GM12878 (cell line): ENCODE data around the gene TRA2B. TPM values are rescaled to one million over a fixed set of nuclear protein-coding genes. Genes with fewer than 3 reads are reported as not detected.

Source experiments
- ATAC-seq: fragments of 200-7000 bp; cut with Tn5 transposase; 3 replicates; pipeline ENCODE4 v1.9.1; 2020; ENCODE audit warnings: mild to moderate bottlenecking, moderate library complexity
- BruUV-seq: library from RNA; stranded (reverse); fragments of 400-500 nt; replicated peaks from 2 replicates; lab custom pipeline; 2021; lab: Mats Ljungman, UMichigan
- CTCF ChIA-PET: fragments of 300-600 bp; sonication (Branson Sonifier 250); formaldehyde crosslinking; extraction: SDS; loops from one replicate; lab custom pipeline; 2021; ENCODE audit warnings: inconsistent platforms; lab: Yijun Ruan, JAX
- POLR2A ChIA-PET: fragments of 350-600 bp; formaldehyde crosslinking; extraction: SDS; loops from one replicate; lab custom pipeline; 2021; ENCODE audit warnings: inconsistent platforms; lab: Charles Lee
- RAD21 ChIA-PET: fragments of 300-600 bp; sonication (Branson Sonifier 250); formaldehyde crosslinking; loops from one replicate; lab custom pipeline; 2023; ENCODE audit warnings: antibody characterized with exemption; ENCODE audit not compliant: unreplicated experiment; lab: Charles Lee
- SMC1A ChIA-PET: fragments of 300-600 bp; sonication (Branson Sonifier 250); formaldehyde crosslinking; loops from one replicate; lab custom pipeline; 2023; ENCODE audit not compliant: unreplicated experiment, uncharacterized antibody; lab: Charles Lee
- DNase-seq: peaks from one replicate; pipeline ENCODE4 v3.0.0-alpha.2; 2011; ENCODE audit warnings: low read depth, low spot score
- FAIRE-seq: peaks from 3 replicates; lab custom pipeline; 2011; peaks lifted over from hg19 to GRCh38; lab: Jason Lieb, UNC
- H2AFZ ChIP-seq: 2 replicates; pipeline ENCODE4 v1.6.0; 2011; ENCODE audit warnings: low read depth, low read length, control low read depth; ENCODE audit not compliant: control insufficient read depth
- H3K27ac ChIP-seq: 2 replicates; pipeline ENCODE4 v1.5.1; 2011; ENCODE audit warnings: control low read depth; ENCODE audit not compliant: control insufficient read depth, insufficient read depth
- H3K27me3 ChIP-seq, 2 experiments: replicated peaks in 1 of 2; 2 replicates each; pipeline versions ENCODE4 v1.6.0 to v1.6.1; 2011; ENCODE audit warnings: low read length in 1 of 2; ENCODE audit not compliant: control insufficient read depth in 2 of 2, insufficient read depth in 2 of 2
- H3K36me3 ChIP-seq, 2 experiments: 2 replicates each; pipeline ENCODE4 v1.5.1; 2011; ENCODE audit warnings: low read length in 1 of 2; ENCODE audit not compliant: control insufficient read depth in 2 of 2, insufficient read depth in 2 of 2
- H3K4me1 ChIP-seq: 2 replicates; pipeline ENCODE4 v1.6.1; 2011; ENCODE audit warnings: mild to moderate bottlenecking, low read length, moderate library complexity, mixed read lengths; ENCODE audit not compliant: control insufficient read depth, insufficient read depth
- H3K4me2 ChIP-seq: 2 replicates; pipeline ENCODE4 v1.6.0; 2011; ENCODE audit warnings: control low read depth; ENCODE audit not compliant: control insufficient read depth, insufficient read depth
- H3K4me3 ChIP-seq: fragments of 200-600 bp; sonication (generic); 2 replicates; pipeline ENCODE4 v1.5.1; 2016
- H3K79me2 ChIP-seq: 2 replicates; pipeline ENCODE4 v1.6.0; 2011; ENCODE audit warnings: low read length; ENCODE audit not compliant: control insufficient read depth, insufficient read depth
- H3K9ac ChIP-seq: 2 replicates; pipeline ENCODE4 v1.8.0; 2011; ENCODE audit warnings: low read length, control low read depth, mixed read lengths; ENCODE audit not compliant: control insufficient read depth, insufficient read depth
- H3K9me3 ChIP-seq: replicated peaks from 3 replicates; pipeline ENCODE4 v1.5.1; 2011; ENCODE audit warnings: mild to moderate bottlenecking, low read length; ENCODE audit not compliant: control insufficient read depth, insufficient read depth
- H4K20me1 ChIP-seq: 2 replicates; pipeline ENCODE4 v1.6.0; 2011; ENCODE audit not compliant: control insufficient read depth, insufficient read depth
- CEBPB ChIP-seq, 2 experiments: fragments of 150-350 bp in 1 of 2; IDR thresholded peaks; 2 replicates each; pipeline ENCODE4 v1.6.1; 2012 to 2014; ENCODE audit warnings: low read depth in 2 of 2, low read length in 2 of 2, borderline replicate concordance in 1 of 2, inconsistent platforms in 1 of 2
- CREB1 ChIP-seq: IDR thresholded peaks from 2 replicates; pipeline ENCODE4 v1.6.1; 2012; ENCODE audit warnings: low read depth, mild to moderate bottlenecking, inconsistent platforms
- HDAC2 ChIP-seq: fragments of 200-600 bp; sonication (generic); IDR thresholded peaks from 2 replicates; pipeline ENCODE4 v1.6.1; 2017
- IRF4 ChIP-seq: IDR thresholded peaks from 2 replicates; pipeline ENCODE4 v1.6.1; 2011; ENCODE audit warnings: low read depth, low read length
- KDM1A ChIP-seq: fragments of 200-600 bp; sonication (generic); IDR thresholded peaks from 2 replicates; pipeline ENCODE4 v1.6.1; 2016; ENCODE audit warnings: borderline replicate concordance
- NFXL1 ChIP-seq: fragments of 450-650 bp; IDR thresholded peaks from 2 replicates; pipeline ENCODE4 v1.6.1; 2017; ENCODE audit warnings: antibody characterized with exemption, mild to moderate bottlenecking, borderline replicate concordance
- NR2F1 ChIP-seq: fragments of 450-650 bp; conservative IDR thresholded peaks from 2 replicates; pipeline ENCODE4 v1.6.1; 2017; ENCODE audit warnings: mild to moderate bottlenecking
- RAD21 ChIP-seq: IDR thresholded peaks from 2 replicates; pipeline ENCODE4 v1.6.1; 2011; ENCODE audit warnings: mild to moderate bottlenecking, low read depth, low read length, moderate library complexity; ENCODE audit not compliant: insufficient read depth
- RAD51 ChIP-seq: fragments of 450-650 bp; IDR thresholded peaks from 2 replicates; pipeline ENCODE4 v1.6.1; 2016; ENCODE audit warnings: moderate library complexity, mild to moderate bottlenecking, inconsistent platforms
- SP1 ChIP-seq: IDR thresholded peaks from one replicate; pipeline ENCODE4 v1.6.1; 2011; ENCODE audit warnings: low read depth, low read length
- SREBF2 ChIP-seq: IDR thresholded peaks from 2 replicates; pipeline ENCODE4 v1.6.1; 2012; ENCODE audit warnings: mild to moderate bottlenecking, low read length
- SUZ12 ChIP-seq: fragments of 200-600 bp; sonication (generic); IDR thresholded peaks from one replicate; pipeline ENCODE4 v1.6.1; 2018; ENCODE audit warnings: antibody characterized with exemption, mild to moderate bottlenecking; ENCODE audit not compliant: unreplicated experiment
- ZNF217 ChIP-seq: fragments of 450-650 bp; IDR thresholded peaks from 2 replicates; pipeline ENCODE4 v1.6.1; 2017; ENCODE audit warnings: antibody characterized with exemption, mild to moderate bottlenecking
- ZNF24 ChIP-seq: fragments of 450-650 bp; IDR thresholded peaks from 2 replicates; pipeline ENCODE4 v1.6.1; 2017; ENCODE audit warnings: antibody characterized with exemption, mild to moderate bottlenecking
- ZNF622 ChIP-seq: fragments of 450-650 bp; IDR thresholded peaks from 2 replicates; pipeline ENCODE4 v1.6.1; 2017; ENCODE audit warnings: mild to moderate bottlenecking, inconsistent platforms
- WGBS: methylation state at CpG from one replicate; pipeline ENCODE4 v1.1.6; 2016; ENCODE audit warnings: low lambda C conversion rate; ENCODE audit not compliant: insufficient replicate concordance, insufficient coverage; ENCODE audit errors: missing lambda C conversion rate; 5-methylcytosine and 5-hydroxymethylcytosine counted together
- in situ Hi-C: fragments of 300-500 bp; cut with MboI; formaldehyde crosslinking; loops from 9 replicates; pipeline ENCODE4 v1.14.3; 2018; ENCODE audit warnings: mixed read lengths
- intact Hi-C: fragments of 100-400 bp; cut with micrococcal nuclease; formaldehyde crosslinking; loops from one replicate; pipeline ENCODE4 v1.14.2; 2022; ENCODE audit not compliant: unreplicated experiment
- polyA plus RNA-seq, 11 experiments: library from polyadenylated mRNA; depleted of rRNA in 4 of 11; unstranded in 6 of 11; stranded (reverse) in 5 of 11; fragments of >200 nt; fragmentation: Nextera tagmentation in 4 of 11; fragmentation: Illumina TruSeq in 1 of 11; extraction: Ambion mirVana in 4 of 11; extraction: Trizol in 1 of 11; gene quantifications; 1 replicate in 1 of 11; 2 replicates in 10 of 11; pipeline versions ENCODE4 v1.2.1 to v1.2.3, GENCODE V29; 2011 to 2016; ENCODE audit warnings: inconsistent platforms in 2 of 11, missing spikeins in 2 of 11, low read depth in 1 of 11
- total RNA-seq, 4 experiments: library from RNA; depleted of rRNA in 3 of 4; stranded (reverse); fragments of >200 nt in 3 of 4; fragmentation: Illumina TruSeq in 1 of 4; extraction: Trizol in 1 of 4; gene quantifications; 2 replicates each; pipeline versions ENCODE4 v1.2.1 to v1.2.3, GENCODE V29; 2013 to 2021
- TF ChIP-seq, protein P1 (sequence below): IDR thresholded peaks from 2 replicates; pipeline ENCODE4 v1.6.1; 2012; ENCODE audit warnings: low read depth, low read length, improper control_type of control experiment
- TF ChIP-seq, protein P2 (sequence below): IDR thresholded peaks from 2 replicates; pipeline ENCODE4 v1.6.1; 2011; ENCODE audit warnings: borderline replicate concordance, low read depth, mild to moderate bottlenecking, moderate library complexity, low read length; ENCODE audit not compliant: insufficient read depth, poor library complexity, severe bottlenecking
- TF ChIP-seq, protein P3 (sequence below): IDR thresholded peaks from 2 replicates; pipeline ENCODE4 v1.6.1; 2012; ENCODE audit warnings: low read depth, low read length, improper control_type of control experiment
- TF ChIP-seq, protein P4 (sequence below): fragments of 450-650 bp; IDR thresholded peaks from 2 replicates; pipeline ENCODE4 v1.6.1; 2018; ENCODE audit warnings: mild to moderate bottlenecking, low read depth, moderate library complexity; ENCODE audit not compliant: partially characterized antibody

The TRA2B gene
- total and polyA plus RNA-seq, 10 of the 15 experiments (the other 5 are each of a cell fraction or from before 2014, with no cell fraction given), result 130 to 317 (median 278) TPM

DNA sequence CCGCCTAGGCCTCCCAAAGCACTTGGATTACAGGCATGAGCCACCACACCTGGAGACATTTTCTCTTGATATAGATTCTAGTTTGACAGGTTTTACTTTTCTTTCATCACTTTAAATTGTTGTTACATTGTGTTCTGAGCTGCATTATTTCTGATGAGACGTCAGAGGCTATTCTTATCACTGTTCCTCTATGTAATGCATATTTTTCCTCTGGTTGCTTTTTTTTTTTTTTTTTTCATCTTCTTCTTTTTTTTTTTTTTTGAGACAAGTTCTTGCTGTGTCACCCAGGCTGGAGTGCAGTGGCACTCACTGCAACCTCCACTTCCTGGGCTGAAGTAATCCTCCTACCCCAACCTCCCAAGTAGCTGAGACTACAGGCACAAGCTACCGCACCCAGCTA lies 41.2 kb downstream of the TRA2B start:
- no peak for TF ChIP-seq IRF4
- TF ChIP-seq, protein P1, sequence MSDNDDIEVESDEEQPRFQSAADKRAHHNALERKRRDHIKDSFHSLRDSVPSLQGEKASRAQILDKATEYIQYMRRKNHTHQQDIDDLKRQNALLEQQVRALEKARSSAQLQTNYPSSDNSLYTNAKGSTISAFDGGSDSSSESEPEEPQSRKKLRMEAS, result no peak
- TF ChIP-seq RAD21, result no peak
- TF ChIP-seq, protein P2, sequence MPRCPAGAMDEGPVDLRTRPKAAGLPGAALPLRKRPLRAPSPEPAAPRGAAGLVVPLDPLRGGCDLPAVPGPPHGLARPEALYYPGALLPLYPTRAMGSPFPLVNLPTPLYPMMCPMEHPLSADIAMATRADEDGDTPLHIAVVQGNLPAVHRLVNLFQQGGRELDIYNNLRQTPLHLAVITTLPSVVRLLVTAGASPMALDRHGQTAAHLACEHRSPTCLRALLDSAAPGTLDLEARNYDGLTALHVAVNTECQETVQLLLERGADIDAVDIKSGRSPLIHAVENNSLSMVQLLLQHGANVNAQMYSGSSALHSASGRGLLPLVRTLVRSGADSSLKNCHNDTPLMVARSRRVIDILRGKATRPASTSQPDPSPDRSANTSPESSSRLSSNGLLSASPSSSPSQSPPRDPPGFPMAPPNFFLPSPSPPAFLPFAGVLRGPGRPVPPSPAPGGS, result no peak
- no peak for TF ChIP-seq NFXL1
- TF ChIP-seq ZNF622, result no peak
- no peak for TF ChIP-seq SREBF2
- TF ChIP-seq RAD51, result no peak
- TF ChIP-seq NR2F1, result no peak
- no peak for TF ChIP-seq KDM1A
- TF ChIP-seq, protein P3, sequence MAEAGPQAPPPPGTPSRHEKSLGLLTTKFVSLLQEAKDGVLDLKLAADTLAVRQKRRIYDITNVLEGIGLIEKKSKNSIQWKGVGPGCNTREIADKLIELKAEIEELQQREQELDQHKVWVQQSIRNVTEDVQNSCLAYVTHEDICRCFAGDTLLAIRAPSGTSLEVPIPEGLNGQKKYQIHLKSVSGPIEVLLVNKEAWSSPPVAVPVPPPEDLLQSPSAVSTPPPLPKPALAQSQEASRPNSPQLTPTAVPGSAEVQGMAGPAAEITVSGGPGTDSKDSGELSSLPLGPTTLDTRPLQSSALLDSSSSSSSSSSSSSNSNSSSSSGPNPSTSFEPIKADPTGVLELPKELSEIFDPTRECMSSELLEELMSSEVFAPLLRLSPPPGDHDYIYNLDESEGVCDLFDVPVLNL, result no peak
- TF ChIP-seq HDAC2, result no peak
- TF ChIP-seq SP1, result no peak
- TF ChIP-seq ZNF24, result no peak
- no peak for TF ChIP-seq ZNF217
- no peak for TF ChIP-seq SUZ12
- TF ChIP-seq CREB1, result no peak
- TF ChIP-seq, protein P4, sequence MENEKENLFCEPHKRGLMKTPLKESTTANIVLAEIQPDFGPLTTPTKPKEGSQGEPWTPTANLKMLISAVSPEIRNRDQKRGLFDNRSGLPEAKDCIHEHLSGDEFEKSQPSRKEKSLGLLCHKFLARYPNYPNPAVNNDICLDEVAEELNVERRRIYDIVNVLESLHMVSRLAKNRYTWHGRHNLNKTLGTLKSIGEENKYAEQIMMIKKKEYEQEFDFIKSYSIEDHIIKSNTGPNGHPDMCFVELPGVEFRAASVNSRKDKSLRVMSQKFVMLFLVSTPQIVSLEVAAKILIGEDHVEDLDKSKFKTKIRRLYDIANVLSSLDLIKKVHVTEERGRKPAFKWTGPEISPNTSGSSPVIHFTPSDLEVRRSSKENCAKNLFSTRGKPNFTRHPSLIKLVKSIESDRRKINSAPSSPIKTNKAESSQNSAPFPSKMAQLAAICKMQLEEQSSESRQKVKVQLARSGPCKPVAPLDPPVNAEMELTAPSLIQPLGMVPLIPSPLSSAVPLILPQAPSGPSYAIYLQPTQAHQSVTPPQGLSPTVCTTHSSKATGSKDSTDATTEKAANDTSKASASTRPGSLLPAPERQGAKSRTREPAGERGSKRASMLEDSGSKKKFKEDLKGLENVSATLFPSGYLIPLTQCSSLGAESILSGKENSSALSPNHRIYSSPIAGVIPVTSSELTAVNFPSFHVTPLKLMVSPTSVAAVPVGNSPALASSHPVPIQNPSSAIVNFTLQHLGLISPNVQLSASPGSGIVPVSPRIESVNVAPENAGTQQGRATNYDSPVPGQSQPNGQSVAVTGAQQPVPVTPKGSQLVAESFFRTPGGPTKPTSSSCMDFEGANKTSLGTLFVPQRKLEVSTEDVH, result no peak
- no peak for TF ChIP-seq CEBPB (IDR thresholded peaks at IDR 0.05; ENCODE audit: borderline replicate concordance in 1 of 2, low read depth in 2 of 2, low read length in 2 of 2)
- no TSS peak for BruUV-seq
- intact Hi-C loops, result no loop called here
- Histone ChIP-seq H3K27ac (no peak overlapping the region), H3K36me3 (no peaks in the 10 kb centered on the region), H3K9ac (no peak overlapping the region), H3K4me3 (no peak overlapping the region), H3K4me1 (no peaks in the 10 kb centered on the region), H3K27me3 (no peaks in the 10 kb centered on the region), H3K79me2 (no peaks in the 10 kb centered on the region), H2AFZ (no peak overlapping the region), H3K9me3 (no peaks in the 10 kb centered on the region), H3K4me2 (no peak overlapping the region), H4K20me1 (no peaks in the 10 kb centered on the region)
- ChIA-PET SMC1A (no interaction called here), RAD21 (interaction anchor here (0.7 kb wide), 1 partner anchor 645 kb away, joined by 3 read pairs; no protein-coding TSS in a partner anchor), CTCF (interaction anchor here (1.2 kb wide), 1 partner anchor 10 kb away, joined by 3 read pairs; no protein-coding TSS in a partner anchor), POLR2A (interaction anchor here (0.7 kb wide), 1 partner anchor 241 kb away, joined by 4 read pairs; no protein-coding TSS in a partner anchor)
- DNase-seq, result no peak
- in situ Hi-C loops, result no loop called here
- WGBS, result 33% methylated on average over 2 of the region's 3 CpGs
- no peak for ATAC-seq
- no peak for FAIRE-seq
